ENCODE measurements around the gene ZNF296.

Gene ZNF296

DNA sequence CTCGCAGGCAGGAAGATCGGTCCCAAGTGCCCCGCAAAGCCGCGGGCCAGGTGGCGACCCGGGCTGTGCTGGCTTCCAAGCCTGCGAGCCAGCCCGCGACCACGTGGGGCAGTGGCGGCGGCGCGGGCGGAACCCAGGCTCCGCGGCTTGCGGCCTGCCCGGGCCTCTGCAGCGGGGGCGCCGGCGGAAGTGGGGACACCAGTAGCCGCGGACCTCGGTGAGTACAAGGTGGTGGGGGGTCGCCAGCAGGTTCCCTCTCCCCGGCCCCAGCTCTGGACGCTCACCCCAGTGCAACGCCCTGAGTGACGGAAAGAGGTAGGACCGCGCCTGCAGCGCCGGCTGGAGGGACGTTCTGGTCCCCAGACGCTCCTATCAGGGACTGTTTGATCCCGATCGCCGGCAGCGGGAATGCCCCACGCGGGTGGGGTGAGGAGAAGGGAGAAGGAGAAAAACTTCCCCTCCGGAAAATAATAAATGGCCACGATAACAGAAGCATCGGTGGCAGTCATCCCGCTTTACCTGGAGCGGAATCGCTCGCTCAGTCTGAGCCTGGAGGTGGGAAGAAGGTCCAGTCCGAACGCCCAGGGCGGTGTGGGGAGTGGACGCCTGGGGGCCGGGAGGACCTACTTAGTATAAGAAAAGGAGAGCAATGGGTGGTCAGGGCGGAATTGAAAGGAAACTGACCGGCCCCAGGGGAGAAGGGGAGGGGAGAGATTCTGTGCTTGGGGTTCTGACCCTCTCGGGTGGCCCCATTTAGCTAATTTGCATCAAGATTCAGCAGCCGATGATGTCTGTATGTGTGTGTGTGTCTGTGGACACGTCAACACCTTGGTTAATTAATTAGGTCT, 3.0 kb upstream of the ZNF296 start, which contains the start of gene GEMIN7:
TSS of gene GEMIN7 (plus strand) at position 198 of the 848 bp plus-strand sequence. CDS start 10,855 bp downstream, outside the sequence.
- DNase-seq: peak; percentile 94

GRCh38 chr19:45078390-45079062, 2.2 kb upstream of the ZNF296 start:
- DNase-seq: no peak

DNA sequence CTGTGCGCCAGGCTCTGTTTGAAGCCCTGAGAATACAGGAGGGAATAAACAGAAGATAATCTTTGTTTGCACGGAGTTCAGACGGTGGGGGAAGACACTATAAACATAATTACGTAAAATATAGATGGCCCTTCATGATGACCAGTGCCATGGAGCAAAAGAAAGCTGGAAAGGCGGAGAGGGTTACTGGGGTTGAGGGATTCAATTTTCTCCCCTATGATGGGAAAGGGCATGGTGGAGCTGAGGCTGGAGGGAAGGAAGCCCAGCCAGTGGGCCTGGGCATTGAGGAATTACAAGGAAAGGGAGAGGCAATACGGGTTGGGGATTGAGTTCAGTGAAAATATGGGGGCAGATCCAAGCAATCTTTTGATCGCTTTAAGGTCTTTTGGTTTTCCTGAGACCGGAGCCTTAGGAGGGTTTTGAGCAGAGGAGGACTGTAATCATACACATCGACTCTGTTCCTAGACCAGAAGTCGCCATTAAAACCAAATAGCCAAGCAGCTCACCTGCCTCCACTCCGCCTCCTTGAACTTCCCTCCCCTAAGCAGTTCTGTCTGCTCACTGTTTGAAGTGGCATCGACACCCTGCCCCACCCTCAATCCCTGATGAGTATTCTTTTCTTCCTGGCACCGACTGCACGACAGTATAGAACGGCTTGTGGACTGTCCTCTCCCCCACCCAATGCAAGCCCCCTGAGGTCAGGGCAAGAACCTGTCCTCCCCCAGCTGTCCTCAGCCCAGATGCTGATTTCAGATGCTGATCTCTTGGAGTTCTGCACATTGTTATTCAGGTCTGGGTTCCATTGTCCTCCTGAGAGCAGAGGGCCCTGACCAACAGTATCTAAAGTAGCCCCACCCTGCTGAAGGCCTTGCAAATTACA, 813 bp upstream of the ZNF296 start:
- DNase-seq: no peak

GRCh38 chr19:45075301-45076028, 813 bp downstream of the ZNF296 start:
- peak; percentile 72 for DNase-seq

DNA sequence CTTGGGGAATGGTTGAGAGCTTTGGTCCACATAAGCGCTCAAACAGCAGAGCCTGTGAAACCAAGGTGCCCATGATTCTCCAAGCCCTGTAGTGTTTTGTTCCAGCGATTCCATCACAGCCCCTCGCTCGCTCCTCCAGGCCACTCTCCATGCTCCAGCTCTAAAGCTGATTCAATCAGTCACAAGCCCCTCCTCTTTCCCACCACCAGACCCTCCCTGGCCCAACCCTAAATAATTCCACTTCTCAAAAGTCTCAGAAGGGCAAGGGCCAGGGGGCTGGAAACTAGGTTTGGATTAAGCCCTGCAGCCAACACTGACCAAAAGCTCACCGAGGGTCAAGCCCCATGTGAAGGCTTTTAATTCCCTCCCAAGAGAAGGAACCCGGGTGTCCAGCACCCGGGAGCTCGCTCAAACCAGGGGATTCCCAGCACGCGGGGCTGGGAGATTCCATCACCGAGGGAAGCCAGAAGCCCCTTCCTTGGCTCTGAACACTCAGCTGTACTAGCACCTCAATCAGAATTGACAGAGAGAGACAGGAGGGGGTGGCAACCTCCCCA, 1.5 kb downstream of the ZNF296 start:
- DNase-seq: no peak

GRCh38 chr19:45071969-45072790, 4.1 kb downstream of the ZNF296 start:
- DNase-seq: no peak

GRCh38 chr19:45071545-45071938, 4.7 kb downstream of the ZNF296 start:
- DNase-seq: no peak

DNA sequence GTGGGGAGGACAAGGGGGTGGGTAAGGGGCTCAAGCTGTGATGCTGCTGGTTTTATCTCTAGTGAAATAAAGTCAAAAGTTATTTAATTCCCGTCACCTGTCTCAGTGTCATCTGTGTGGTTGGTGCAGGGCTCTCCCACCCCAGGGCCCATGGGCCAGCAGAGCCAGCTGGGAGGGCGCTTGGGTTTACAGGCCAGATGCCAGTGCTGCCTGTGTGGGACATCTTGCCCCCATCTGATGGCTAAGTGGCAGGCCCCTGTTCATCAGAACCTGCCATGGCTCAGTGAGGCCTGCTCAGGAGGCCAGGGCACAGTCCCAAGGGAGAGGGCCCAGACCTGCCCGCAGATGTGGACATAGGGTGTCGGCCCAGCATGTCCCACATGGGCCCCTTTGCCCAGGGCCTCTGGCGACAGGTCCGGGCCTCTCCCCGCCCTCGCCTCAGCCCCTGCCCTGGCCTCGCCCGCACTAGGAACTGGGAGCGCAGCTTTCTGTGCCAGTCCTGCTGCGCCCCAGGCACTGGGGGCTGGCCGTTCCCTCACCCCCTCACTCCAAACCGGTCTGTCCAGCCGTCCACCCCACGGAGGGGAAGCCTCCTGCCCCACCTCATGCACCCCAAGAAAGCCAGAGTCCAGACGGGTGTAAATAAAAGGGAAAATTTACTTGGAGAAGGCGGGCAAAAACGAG, 5.3 kb downstream of the ZNF296 start:
- no peak for DNase-seq

DNA sequence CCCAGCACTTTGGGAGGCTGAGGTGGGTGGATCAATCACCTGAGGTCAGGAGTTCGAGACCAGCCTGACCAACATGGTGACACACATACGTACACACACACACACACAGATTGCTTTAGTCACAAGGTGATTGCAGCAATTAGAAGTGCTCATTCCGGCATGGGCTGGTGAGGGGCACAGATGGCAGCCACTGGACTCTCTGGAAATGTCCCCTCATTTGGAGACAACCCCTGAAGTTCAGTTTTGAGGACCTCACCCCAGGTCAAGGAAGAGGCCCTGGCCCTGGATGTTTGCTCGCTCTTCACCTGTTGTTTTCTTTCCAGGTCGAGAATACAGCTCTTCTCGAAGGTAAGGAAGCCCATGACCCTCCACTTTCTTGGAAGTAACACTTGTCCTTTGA, 6.1 kb downstream of the ZNF296 start:
- no peak for DNase-seq

DNA sequence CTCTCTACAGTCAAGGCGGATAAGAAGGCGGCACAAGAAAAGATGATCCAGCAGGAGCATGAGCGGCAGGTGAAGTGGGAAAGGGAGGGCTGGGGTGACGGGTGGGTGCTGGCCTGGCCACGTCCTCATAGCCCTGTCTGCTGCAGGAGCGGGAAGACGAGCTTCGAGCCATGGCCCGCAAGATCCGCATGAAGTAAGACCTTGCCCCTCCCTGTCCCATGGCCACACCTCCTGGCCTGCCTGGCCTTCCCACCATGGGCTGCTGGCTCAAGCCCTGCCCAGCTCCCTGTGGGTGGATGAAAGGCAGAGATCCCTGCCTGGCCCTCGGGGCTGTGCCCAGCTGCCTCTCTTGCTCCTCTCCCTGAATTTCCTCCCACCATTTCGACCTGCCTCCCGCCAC, 7.2 kb downstream of the ZNF296 start:
- no peak for DNase-seq

DNA sequence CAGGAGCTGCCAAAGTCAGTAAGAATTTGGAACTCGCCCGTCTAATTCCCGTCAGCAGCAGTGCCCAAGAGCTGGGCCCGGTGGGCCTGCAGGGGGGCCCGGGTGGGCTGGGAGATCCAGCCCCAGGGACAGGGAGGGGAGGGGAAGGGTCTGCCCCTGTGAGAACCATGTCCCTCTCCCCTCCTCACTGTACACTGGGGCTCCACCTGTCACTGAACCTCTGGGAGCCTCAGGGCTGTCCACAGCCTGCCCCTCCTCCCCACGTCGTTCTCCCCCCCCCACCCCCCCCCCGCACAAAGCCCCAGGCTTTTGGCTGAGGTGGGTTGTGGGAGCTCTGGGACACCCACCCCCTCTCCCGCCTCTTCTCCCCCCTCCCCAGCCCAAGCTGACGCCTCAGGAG, 8.2 kb downstream of the ZNF296 start:
- DNase-seq: no peak

GRCh38 chr19:45066921-45067661, 9.2 kb downstream of the ZNF296 start:
- DNase-seq: no peak

- no peak for DNase-seq
Measured at GRCh38 chr19:45063851-45064801, 12.2 kb downstream of the ZNF296 start.

GRCh38 chr19:45061965-45062364, 14.3 kb downstream of the ZNF296 start:
- no peak for DNase-seq

DNA sequence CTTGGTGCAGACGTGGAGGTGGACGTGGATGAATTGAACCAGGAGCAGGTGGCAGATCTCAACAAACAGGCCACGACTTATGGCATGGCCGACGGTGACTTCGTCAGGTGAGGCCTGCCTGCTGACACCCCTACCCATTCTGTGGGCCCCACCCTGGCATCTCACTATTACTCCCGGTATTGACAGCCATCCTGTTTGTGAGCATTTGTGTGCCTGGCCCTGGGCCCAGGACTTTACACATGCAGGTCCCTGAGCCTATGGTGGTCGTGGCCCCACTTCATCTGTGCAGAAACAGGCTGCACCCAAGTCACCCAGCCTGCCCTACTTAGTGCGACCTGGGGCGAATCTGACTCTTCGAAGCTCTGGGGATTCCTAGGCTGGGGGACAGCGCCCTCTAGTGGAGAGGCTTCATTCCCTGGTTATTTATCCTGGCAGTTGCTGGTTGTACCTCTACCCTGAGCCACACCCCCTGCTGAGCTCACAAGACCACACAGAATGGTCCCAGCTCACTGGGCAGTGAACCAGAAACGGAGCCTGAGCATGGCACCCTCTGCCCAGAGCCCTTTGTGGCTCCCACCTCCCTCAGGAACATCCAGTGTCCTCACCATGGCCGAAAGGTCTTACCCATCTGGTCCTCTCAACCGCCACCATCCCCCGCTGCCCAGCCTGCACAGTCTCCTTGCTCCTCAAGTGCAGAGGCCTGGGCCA, 16.9 kb downstream of the ZNF296 start:
- peak; percentile 95 for DNase-seq

- no peak for DNase-seq
Measured at GRCh38 chr19:45058622-45059159, 17.6 kb downstream of the ZNF296 start.

GRCh38 chr19:45057444-45057843, 18.8 kb downstream of the ZNF296 start:
- no peak for DNase-seq

DNA sequence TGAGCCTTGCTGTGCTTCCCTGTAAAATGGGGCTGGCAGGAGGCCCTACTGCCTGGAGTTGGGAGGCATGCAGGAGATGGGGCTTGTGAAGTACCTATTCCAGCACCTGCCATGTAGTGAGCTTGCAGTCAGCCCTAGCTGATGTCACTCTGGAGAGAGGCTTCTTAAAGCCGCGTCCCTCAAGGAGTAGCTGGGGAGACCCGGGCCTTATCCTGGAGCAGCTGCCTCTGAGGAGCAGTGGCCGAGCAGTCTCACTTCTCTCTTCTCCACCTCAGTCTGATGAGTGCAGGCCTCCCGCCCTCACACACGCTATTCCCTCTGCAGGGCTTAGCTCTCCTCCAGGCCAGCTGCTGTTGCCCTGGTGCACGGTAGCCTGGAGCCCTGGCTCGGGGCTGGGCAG, 19.4 kb downstream of the ZNF296 start:
- no peak for DNase-seq

Data from activated CD8-positive, alpha-beta memory T cell treated with anti-CD3 and anti-CD28 coated beads, Interleukin-2, amount 50 U/mL, for 48 hours (primary cell).